DOHH2 (cell line): ENCODE results near the gene MRPL49.

Source experiments
- H3F3A ChIP-seq: fragments of 200-600 bp; sonication (generic), shearing (Covaris generic); 2 replicates; pipeline ENCODE4 v1.6.0; 2016; ENCODE audit warnings: antibody characterized with exemption, mild to moderate bottlenecking; ENCODE audit not compliant: control insufficient read depth, insufficient read depth
- H3K27ac ChIP-seq: fragments of 200-600 bp; sonication (generic); 2 replicates; pipeline ENCODE4 v1.5.1; 2014; ENCODE audit warnings: low read depth, mild to moderate bottlenecking, low read length, moderate library complexity
- H3K27me3 ChIP-seq: fragments of 200-600 bp; sonication (generic); 2 replicates; pipeline ENCODE4 v1.6.1; 2014; ENCODE audit warnings: mild to moderate bottlenecking, low read length, mixed read lengths; ENCODE audit not compliant: control insufficient read depth
- H3K36me3 ChIP-seq: fragments of 200-600 bp; sonication (generic); 2 replicates; pipeline ENCODE4 v1.6.1; 2014; ENCODE audit warnings: mild to moderate bottlenecking, low read length, moderate library complexity, mixed read lengths; ENCODE audit not compliant: control insufficient read depth
- H3K4me1 ChIP-seq: fragments of 200-600 bp; sonication (generic); 2 replicates; pipeline ENCODE4 v1.6.1; 2014; ENCODE audit warnings: mild to moderate bottlenecking, low read length, mixed read lengths; ENCODE audit not compliant: control insufficient read depth
- H3K4me2 ChIP-seq: fragments of 200-600 bp; sonication (generic); 2 replicates; pipeline ENCODE4 v1.6.0; 2014; ENCODE audit warnings: mild to moderate bottlenecking, low read length, moderate library complexity
- H3K4me3 ChIP-seq: fragments of 200-600 bp; sonication (generic); 2 replicates; pipeline ENCODE4 v1.5.1; 2014; ENCODE audit warnings: mild to moderate bottlenecking, low read length, mixed read lengths
- H3K79me2 ChIP-seq: fragments of 200-600 bp; sonication (generic); 2 replicates; pipeline ENCODE4 v1.6.1; 2014; ENCODE audit warnings: mild to moderate bottlenecking, low read length, mixed read lengths; ENCODE audit not compliant: control insufficient read depth
- H3K9me2 ChIP-seq: fragments of 200-600 bp; sonication (generic); replicated peaks from 2 replicates; pipeline ENCODE4 v1.6.1; 2014; ENCODE audit warnings: mild to moderate bottlenecking, low read length, mixed read lengths; ENCODE audit not compliant: control insufficient read depth
- H3K9me3 ChIP-seq: fragments of 200-600 bp; sonication (generic); 2 replicates; pipeline ENCODE4 v1.6.1; 2014; ENCODE audit warnings: antibody characterized with exemption, low read length, mixed read lengths; ENCODE audit not compliant: control insufficient read depth, insufficient read depth
- H4K20me1 ChIP-seq: fragments of 200-600 bp; sonication (generic); 2 replicates; pipeline ENCODE4 v1.6.0; 2014; ENCODE audit warnings: low read depth, mild to moderate bottlenecking, antibody characterized with exemption, low read length, moderate library complexity; ENCODE audit not compliant: control insufficient read depth, insufficient read depth
- EZH2phosphoT487 ChIP-seq: fragments of 200-600 bp; sonication (generic); IDR thresholded peaks from 2 replicates; pipeline ENCODE4 v1.6.1; 2017; ENCODE audit warnings: borderline replicate concordance, mild to moderate bottlenecking, antibody characterized with exemption, low read length, moderate library complexity, mixed read lengths
- TF ChIP-seq, protein P1 (sequence below): fragments of 200-600 bp; sonication (generic); IDR thresholded peaks from one replicate; pipeline ENCODE4 v1.5.1; 2014; ENCODE audit warnings: antibody characterized with exemption, mild to moderate bottlenecking, low read depth, low read length; ENCODE audit not compliant: poor library complexity, severe bottlenecking

MRPL49 gene

GRCh38 chr11:65157336-65157735 is 35.2 kb downstream of the MRPL49 start:
- no peaks in the 10 kb centered on the region for H3K36me3 ChIP-seq

DNA sequence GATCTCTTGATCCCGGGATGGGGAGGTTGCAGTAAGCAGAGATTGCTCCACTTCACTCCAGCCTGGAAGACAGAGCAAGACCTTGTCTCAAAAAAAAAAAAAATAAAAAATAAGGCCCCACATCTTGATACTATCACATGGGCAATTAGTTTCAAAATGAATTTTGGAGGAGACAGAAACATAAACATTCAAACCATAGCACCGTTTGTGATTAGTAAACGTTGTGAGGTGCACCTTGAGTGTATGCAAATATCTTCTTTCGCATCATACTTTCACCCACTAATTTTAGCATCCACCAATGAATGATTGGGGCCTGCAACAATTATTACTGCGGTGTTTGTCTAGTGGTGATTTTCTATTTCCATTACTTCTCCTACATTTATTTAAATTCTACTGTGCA is 36.9 kb downstream of the MRPL49 start:
- TF ChIP-seq, protein P1, sequence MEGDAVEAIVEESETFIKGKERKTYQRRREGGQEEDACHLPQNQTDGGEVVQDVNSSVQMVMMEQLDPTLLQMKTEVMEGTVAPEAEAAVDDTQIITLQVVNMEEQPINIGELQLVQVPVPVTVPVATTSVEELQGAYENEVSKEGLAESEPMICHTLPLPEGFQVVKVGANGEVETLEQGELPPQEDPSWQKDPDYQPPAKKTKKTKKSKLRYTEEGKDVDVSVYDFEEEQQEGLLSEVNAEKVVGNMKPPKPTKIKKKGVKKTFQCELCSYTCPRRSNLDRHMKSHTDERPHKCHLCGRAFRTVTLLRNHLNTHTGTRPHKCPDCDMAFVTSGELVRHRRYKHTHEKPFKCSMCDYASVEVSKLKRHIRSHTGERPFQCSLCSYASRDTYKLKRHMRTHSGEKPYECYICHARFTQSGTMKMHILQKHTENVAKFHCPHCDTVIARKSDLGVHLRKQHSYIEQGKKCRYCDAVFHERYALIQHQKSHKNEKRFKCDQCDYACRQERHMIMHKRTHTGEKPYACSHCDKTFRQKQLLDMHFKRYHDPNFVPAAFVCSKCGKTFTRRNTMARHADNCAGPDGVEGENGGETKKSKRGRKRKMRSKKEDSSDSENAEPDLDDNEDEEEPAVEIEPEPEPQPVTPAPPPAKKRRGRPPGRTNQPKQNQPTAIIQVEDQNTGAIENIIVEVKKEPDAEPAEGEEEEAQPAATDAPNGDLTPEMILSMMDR: no peak
- TF ChIP-seq EZH2phosphoT487: no peak
- H3K27ac ChIP-seq: peak overlapping the region; percentile 87
- H3K4me1 ChIP-seq: peaks cover 54% of the 10 kb centered on the region
- no peaks in the 10 kb centered on the region for H3K9me3 ChIP-seq
- H3K79me2 ChIP-seq: no peaks in the 10 kb centered on the region
- H3K36me3 ChIP-seq: no peaks in the 10 kb centered on the region
- H3K4me2 ChIP-seq: peak overlapping the region; percentile 64
- H3K4me3 ChIP-seq: peak overlapping the region; percentile 55
- no peaks in the 10 kb centered on the region for H3K9me2 ChIP-seq
- H3K27me3 ChIP-seq: no peaks in the 10 kb centered on the region
- no peaks in the 10 kb centered on the region for H4K20me1 ChIP-seq
- peaks cover 17% of the 10 kb centered on the region for H3F3A ChIP-seq

More at GRCh38 chr11:65157336-65157735, 35.2 kb downstream of the MRPL49 start:
- H3F3A ChIP-seq: peaks cover 26% of the 10 kb centered on the region
- no peak overlapping the region for H3K4me2 ChIP-seq
- no peaks in the 10 kb centered on the region for H4K20me1 ChIP-seq
- H3K9me3 ChIP-seq: no peaks in the 10 kb centered on the region
- TF ChIP-seq EZH2phosphoT487: no peak
- TF ChIP-seq, protein P1: no peak
- H3K4me3 ChIP-seq: no peak overlapping the region
- H3K79me2 ChIP-seq: no peaks in the 10 kb centered on the region
- H3K9me2 ChIP-seq: no peaks in the 10 kb centered on the region
- H3K4me1 ChIP-seq: peaks cover 68% of the 10 kb centered on the region
- no peaks in the 10 kb centered on the region for H3K27me3 ChIP-seq
- H3K27ac ChIP-seq: no peak overlapping the region

DNA sequence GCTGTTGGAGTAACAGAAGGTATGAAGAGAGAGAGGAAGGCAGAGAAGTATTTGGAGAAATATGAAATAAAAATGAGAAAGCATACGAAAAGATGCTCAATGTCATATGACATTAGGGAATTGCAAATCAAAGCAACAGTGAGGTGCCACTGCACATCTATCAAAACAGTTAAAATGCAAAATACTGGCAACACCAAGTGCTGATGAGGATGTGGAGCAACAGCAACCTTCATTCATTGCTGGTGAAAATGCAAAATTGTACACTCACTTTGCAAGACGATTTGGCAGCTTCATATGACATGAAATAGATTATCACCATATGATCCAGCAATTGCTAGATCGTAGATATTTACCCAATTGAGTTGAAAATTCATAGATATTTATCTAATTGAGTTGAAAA is 38.5 kb downstream of the MRPL49 start:
- Histone ChIP-seq H3K9me3 (no peaks in the 10 kb centered on the region), H3K4me2 (peak overlapping the region; percentile 64), H3K4me3 (no peak overlapping the region)

More for the DNA sequence above, 38.5 kb downstream of the MRPL49 start:
- TF ChIP-seq, protein P1: no peak
- no peak for TF ChIP-seq EZH2phosphoT487
- peaks cover 54% of the 10 kb centered on the region for H3K4me1 ChIP-seq
- H4K20me1 ChIP-seq: no peaks in the 10 kb centered on the region
- peak overlapping the region; percentile 87 for H3K27ac ChIP-seq
- no peaks in the 10 kb centered on the region for H3K36me3 ChIP-seq
- no peaks in the 10 kb centered on the region for H3K79me2 ChIP-seq
- H3K27me3 ChIP-seq: no peaks in the 10 kb centered on the region
- H3F3A ChIP-seq: peaks cover 17% of the 10 kb centered on the region
- no peaks in the 10 kb centered on the region for H3K9me2 ChIP-seq
